Panc1 (cell line): ENCODE results near the gene IQCF6.

Source experiments
- CTCF ChIP-seq: fragments of 450-650 bp; IDR thresholded peaks from 2 replicates; pipeline ENCODE4 v1.5.1; 2017; ENCODE audit warnings: mild to moderate bottlenecking
- POLR2AphosphoS5 ChIP-seq: IDR thresholded peaks from 2 replicates; pipeline ENCODE4 v1.6.1; 2012; ENCODE audit warnings: mild to moderate bottlenecking, low read depth, low read length, moderate library complexity
- REST ChIP-seq, 2 experiments: IDR thresholded peaks; 2 replicates each; pipeline ENCODE4 v1.6.1; 2011 to 2012; ENCODE audit warnings: low read depth in 2 of 2, control low read depth in 1 of 2, low read length in 1 of 2, mild to moderate bottlenecking in 1 of 2, moderate library complexity in 1 of 2; ENCODE audit not compliant: insufficient read depth in 1 of 2
- SIN3A ChIP-seq: IDR thresholded peaks from 2 replicates; pipeline ENCODE4 v1.6.1; 2012; ENCODE audit warnings: low read depth, mild to moderate bottlenecking, low read length, moderate library complexity, borderline replicate concordance; ENCODE audit not compliant: insufficient read depth

GRCh38 chr3:51800750-51801125, 21.7 kb upstream of the IQCF6 start:
- TF ChIP-seq CTCF (no peak), REST (IDR thresholded peaks at IDR 0.05; ENCODE audit: insufficient read depth in 1 of 2, low read depth in 2 of 2, low read length in 1 of 2) (no peak), POLR2AphosphoS5 (no peak), SIN3A (no peak)
